SK-N-SH treated with all-trans-retinoic acid at 6 μM for 48 hours (cell line): ENCODE measurements around the gene LRBA.

Experiments used
- BACH2 ChIP-seq: fragments of 250-450 bp; sonication (Bioruptor Pico); IDR thresholded peaks from 2 replicates; pipeline ENCODE4 v1.9.0; 2021; ENCODE audit warnings: mild to moderate bottlenecking, borderline replicate concordance
- CSDC2 ChIP-seq: fragments of 250-450 bp; sonication (Bioruptor Pico); IDR thresholded peaks from 2 replicates; pipeline ENCODE4 v1.5.0; 2020; ENCODE audit warnings: mild to moderate bottlenecking, moderate library complexity
- OSR1 ChIP-seq: fragments of 250-450 bp; sonication (Bioruptor Pico); IDR thresholded peaks from 2 replicates; pipeline ENCODE4 v1.8.0; 2022; ENCODE audit warnings: moderate library complexity, mild to moderate bottlenecking, inconsistent platforms
- SNAI2 ChIP-seq: fragments of 250-450 bp; sonication (Bioruptor Pico); IDR thresholded peaks from 2 replicates; pipeline ENCODE4 v1.5.0; 2020; ENCODE audit warnings: mild to moderate bottlenecking, moderate library complexity
- TOX ChIP-seq: fragments of 250-450 bp; sonication (Bioruptor Pico); IDR thresholded peaks from 2 replicates; pipeline ENCODE4 v1.8.0; 2021; ENCODE audit warnings: mild to moderate bottlenecking, moderate library complexity, borderline replicate concordance
- ZC3H10 ChIP-seq: fragments of 250-450 bp; sonication (Bioruptor Pico); IDR thresholded peaks from 2 replicates; pipeline ENCODE4 v1.5.1; 2021; ENCODE audit warnings: mild to moderate bottlenecking, moderate library complexity
- ZFP30 ChIP-seq: fragments of 450-650 bp; formaldehyde crosslinking; IDR thresholded peaks from 2 replicates; pipeline ENCODE4 v1.5.0; 2022; ENCODE audit warnings: mild to moderate bottlenecking, moderate library complexity
- ZNF565 ChIP-seq: fragments of 450-650 bp; formaldehyde crosslinking; conservative IDR thresholded peaks from 2 replicates; pipeline ENCODE4 v1.5.0; 2020; ENCODE audit warnings: low read depth, mild to moderate bottlenecking, moderate library complexity
- TF ChIP-seq, protein P1 (sequence below): fragments of 250-450 bp; sonication (Bioruptor Pico); IDR thresholded peaks from 2 replicates; pipeline ENCODE4 v1.5.1; 2020; ENCODE audit warnings: low read depth, mild to moderate bottlenecking, moderate library complexity
- TF ChIP-seq, protein P2 (sequence below): fragments of 250-450 bp; sonication (Bioruptor Pico); IDR thresholded peaks from 2 replicates; pipeline ENCODE4 v1.8.0; 2020; ENCODE audit warnings: mild to moderate bottlenecking, moderate library complexity, borderline replicate concordance
- TF ChIP-seq, protein P3 (sequence below): fragments of 250-450 bp; sonication (Bioruptor Pico); IDR thresholded peaks from 2 replicates; pipeline ENCODE4 v1.5.1; 2021; ENCODE audit warnings: mild to moderate bottlenecking, moderate library complexity

DNA sequence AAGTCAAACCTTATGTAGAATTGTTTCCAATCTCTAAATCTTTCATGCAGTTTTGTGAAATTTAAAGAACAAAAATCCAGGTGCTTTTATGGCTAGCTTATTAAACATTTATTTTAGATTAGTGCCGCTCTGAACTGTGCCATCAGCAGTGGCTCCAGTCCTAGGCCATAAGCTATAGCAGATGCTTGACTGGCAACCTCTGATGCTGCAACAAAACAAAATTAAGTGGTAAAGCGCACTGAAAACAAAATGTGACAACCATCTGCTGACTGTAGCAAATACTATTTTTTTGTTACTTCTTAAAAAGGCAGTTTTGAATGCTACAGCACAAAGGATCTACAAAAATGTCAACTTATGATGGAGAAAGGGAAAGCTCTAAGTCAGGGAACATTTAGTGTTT is 699.4 kb downstream of the LRBA start:
- TF ChIP-seq ZC3H10 (CRISPR knock-in tag) = no peak
- TF ChIP-seq, protein P1, sequence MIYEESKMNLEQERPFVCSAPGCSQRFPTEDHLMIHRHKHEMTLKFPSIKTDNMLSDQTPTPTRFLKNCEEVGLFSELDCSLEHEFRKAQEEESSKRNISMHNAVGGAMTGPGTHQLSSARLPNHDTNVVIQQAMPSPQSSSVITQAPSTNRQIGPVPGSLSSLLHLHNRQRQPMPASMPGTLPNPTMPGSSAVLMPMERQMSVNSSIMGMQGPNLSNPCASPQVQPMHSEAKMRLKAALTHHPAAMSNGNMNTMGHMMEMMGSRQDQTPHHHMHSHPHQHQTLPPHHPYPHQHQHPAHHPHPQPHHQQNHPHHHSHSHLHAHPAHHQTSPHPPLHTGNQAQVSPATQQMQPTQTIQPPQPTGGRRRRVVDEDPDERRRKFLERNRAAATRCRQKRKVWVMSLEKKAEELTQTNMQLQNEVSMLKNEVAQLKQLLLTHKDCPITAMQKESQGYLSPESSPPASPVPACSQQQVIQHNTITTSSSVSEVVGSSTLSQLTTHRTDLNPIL (CRISPR knock-in tag) = no peak
- TF ChIP-seq ZNF565 (CRISPR knock-in tag) = no peak
- TF ChIP-seq SNAI2 (CRISPR knock-in tag) = no peak
- TF ChIP-seq, protein P2, sequence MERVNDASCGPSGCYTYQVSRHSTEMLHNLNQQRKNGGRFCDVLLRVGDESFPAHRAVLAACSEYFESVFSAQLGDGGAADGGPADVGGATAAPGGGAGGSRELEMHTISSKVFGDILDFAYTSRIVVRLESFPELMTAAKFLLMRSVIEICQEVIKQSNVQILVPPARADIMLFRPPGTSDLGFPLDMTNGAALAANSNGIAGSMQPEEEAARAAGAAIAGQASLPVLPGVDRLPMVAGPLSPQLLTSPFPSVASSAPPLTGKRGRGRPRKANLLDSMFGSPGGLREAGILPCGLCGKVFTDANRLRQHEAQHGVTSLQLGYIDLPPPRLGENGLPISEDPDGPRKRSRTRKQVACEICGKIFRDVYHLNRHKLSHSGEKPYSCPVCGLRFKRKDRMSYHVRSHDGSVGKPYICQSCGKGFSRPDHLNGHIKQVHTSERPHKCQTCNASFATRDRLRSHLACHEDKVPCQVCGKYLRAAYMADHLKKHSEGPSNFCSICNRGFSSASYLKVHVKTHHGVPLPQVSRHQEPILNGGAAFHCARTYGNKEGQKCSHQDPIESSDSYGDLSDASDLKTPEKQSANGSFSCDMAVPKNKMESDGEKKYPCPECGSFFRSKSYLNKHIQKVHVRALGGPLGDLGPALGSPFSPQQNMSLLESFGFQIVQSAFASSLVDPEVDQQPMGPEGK (CRISPR knock-in tag) = no peak
- TF ChIP-seq ZFP30 (CRISPR knock-in tag) = no peak
- no peak for TF ChIP-seq CSDC2 (CRISPR knock-in tag)
- no peak for TF ChIP-seq OSR1 (CRISPR knock-in tag)
- TF ChIP-seq, protein P3, sequence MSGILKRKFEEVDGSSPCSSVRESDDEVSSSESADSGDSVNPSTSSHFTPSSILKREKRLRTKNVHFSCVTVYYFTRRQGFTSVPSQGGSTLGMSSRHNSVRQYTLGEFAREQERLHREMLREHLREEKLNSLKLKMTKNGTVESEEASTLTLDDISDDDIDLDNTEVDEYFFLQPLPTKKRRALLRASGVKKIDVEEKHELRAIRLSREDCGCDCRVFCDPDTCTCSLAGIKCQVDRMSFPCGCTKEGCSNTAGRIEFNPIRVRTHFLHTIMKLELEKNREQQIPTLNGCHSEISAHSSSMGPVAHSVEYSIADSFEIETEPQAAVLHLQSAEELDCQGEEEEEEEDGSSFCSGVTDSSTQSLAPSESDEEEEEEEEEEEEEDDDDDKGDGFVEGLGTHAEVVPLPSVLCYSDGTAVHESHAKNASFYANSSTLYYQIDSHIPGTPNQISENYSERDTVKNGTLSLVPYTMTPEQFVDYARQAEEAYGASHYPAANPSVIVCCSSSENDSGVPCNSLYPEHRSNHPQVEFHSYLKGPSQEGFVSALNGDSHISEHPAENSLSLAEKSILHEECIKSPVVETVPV (CRISPR knock-in tag) = no peak
- TF ChIP-seq BACH2 = no peak
- no peak for TF ChIP-seq TOX
